ENCODE measurements around the gene NUBP1.
"Not testable (repeated sequence)": the region's sequence is repeated elsewhere in the genome, so short reads cannot be mapped to it uniquely, and the experiment has no call there.

NUBP1 gene

GRCh38 chr16:10776280-10776679 lies 32.6 kb downstream of the NUBP1 start:
- no peak for DNase-seq (ENCODE audit: low read depth in 2 of 2)
- TF ChIP-seq CTCF (IDR thresholded peaks at IDR 0.05; ENCODE audit: low read depth, low read length) = no peak
- no peak overlapping the region for H3K4me3 ChIP-seq (replicated peaks in 1 of 2; ENCODE audit: low read depth in 2 of 2, low read length in 2 of 2)

GRCh38 chr16:10776923-10777322 lies 33.3 kb downstream of the NUBP1 start:
- H3K4me3 ChIP-seq (replicated peaks in 1 of 2; ENCODE audit: low read depth in 2 of 2, low read length in 2 of 2); DNase-seq (ENCODE audit: low read depth in 2 of 2): not testable (repeated sequence)

GRCh38 chr16:10777356-10777755 lies 33.7 kb downstream of the NUBP1 start:
- DNase-seq (ENCODE audit: low read depth in 2 of 2) = no peak
- TF ChIP-seq CTCF (IDR thresholded peaks at IDR 0.05; ENCODE audit: low read depth, low read length) = no peak
- no peak overlapping the region for H3K4me3 ChIP-seq (replicated peaks in 1 of 2; ENCODE audit: low read depth in 2 of 2, low read length in 2 of 2)

- not testable (repeated sequence) for H3K4me3 ChIP-seq (replicated peaks in 1 of 2; ENCODE audit: low read depth in 2 of 2, low read length in 2 of 2); DNase-seq (ENCODE audit: low read depth in 2 of 2)
Measured at GRCh38 chr16:10779908-10780307, 36.3 kb downstream of the NUBP1 start.

GRCh38 chr16:10780628-10781027 lies 37.0 kb downstream of the NUBP1 start:
- DNase-seq (ENCODE audit: low read depth in 2 of 2) = no peak
- TF ChIP-seq CTCF (IDR thresholded peaks at IDR 0.05; ENCODE audit: low read depth, low read length) = no peak

GRCh38 chr16:10782628-10783027 lies 39.0 kb downstream of the NUBP1 start:
- no peak overlapping the region for H3K4me3 ChIP-seq (replicated peaks in 1 of 2; ENCODE audit: low read depth in 2 of 2, low read length in 2 of 2)
- TF ChIP-seq CTCF (IDR thresholded peaks at IDR 0.05; ENCODE audit: low read depth, low read length) = no peak
- no peak for DNase-seq (ENCODE audit: low read depth in 2 of 2)

More at GRCh38 chr16:10780628-10781027, 37.0 kb downstream of the NUBP1 start:
- H3K4me3 ChIP-seq (replicated peaks in 1 of 2; ENCODE audit: low read depth in 2 of 2, low read length in 2 of 2) = no peak overlapping the region

- no peak overlapping the region for H3K4me3 ChIP-seq (replicated peaks in 1 of 2; ENCODE audit: low read depth in 2 of 2, low read length in 2 of 2)
- no peak for TF ChIP-seq CTCF (IDR thresholded peaks at IDR 0.05; ENCODE audit: low read depth, low read length)
- no peak for DNase-seq (ENCODE audit: low read depth in 2 of 2)
Measured at GRCh38 chr16:10787304-10787703, 43.7 kb downstream of the NUBP1 start.

- not testable (repeated sequence) for H3K4me3 ChIP-seq (replicated peaks in 1 of 2; ENCODE audit: low read depth in 2 of 2, low read length in 2 of 2); DNase-seq (ENCODE audit: low read depth in 2 of 2)
Measured at GRCh38 chr16:10788630-10789029, 45.0 kb downstream of the NUBP1 start.

GRCh38 chr16:10791048-10791447 lies 47.4 kb downstream of the NUBP1 start:
- no peak overlapping the region for H3K4me3 ChIP-seq (replicated peaks in 1 of 2; ENCODE audit: low read depth in 2 of 2, low read length in 2 of 2)
- TF ChIP-seq CTCF (IDR thresholded peaks at IDR 0.05; ENCODE audit: low read depth, low read length) = no peak
- no peak for DNase-seq (ENCODE audit: low read depth in 2 of 2)
